ENCODE data around the gene WDR37.

The WDR37 gene

DNA sequence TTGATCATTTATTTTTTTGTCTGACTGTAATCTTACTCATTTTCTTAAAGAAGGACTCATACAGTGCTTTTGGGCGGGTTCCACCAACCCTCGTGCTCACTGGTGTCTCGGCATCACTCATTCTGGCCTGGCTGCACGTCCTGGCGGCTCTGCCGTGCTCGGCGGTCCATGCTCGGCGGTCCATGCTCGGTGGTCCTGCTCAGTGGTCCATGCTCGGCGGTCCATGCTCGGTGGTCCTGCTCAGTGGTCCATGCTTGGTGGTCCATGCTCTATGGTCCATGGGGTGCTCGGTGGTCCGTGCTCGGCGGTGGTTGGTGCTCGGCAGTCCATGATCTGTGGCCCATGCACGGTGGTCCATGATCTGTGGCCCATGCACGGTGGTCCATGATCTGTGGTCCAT, 72.5 kb downstream of the WDR37 start:
- no peak for DNase-seq (ENCODE audit: low spot score)

DNA sequence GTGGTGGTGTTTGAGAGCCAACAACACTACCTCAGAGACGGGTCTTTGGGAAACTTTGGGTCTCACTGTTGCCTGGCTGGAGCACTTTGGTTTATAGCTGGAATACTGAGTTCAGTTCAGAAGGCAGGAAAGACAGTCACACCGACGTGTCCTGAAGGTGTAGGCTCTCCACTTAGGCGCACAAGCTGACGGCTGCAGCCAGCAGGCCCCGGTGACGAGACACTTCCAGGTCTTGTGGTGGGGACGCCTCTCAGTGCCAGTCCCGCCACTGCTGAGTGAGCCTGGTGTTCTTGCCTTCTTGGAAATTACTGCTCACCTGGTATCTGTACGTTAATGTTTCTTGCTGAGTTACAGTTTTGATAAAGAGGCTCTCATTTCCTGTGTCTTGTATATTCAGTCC, 74.0 kb downstream of the WDR37 start:
- no peak for DNase-seq (ENCODE audit: low spot score)

DNA sequence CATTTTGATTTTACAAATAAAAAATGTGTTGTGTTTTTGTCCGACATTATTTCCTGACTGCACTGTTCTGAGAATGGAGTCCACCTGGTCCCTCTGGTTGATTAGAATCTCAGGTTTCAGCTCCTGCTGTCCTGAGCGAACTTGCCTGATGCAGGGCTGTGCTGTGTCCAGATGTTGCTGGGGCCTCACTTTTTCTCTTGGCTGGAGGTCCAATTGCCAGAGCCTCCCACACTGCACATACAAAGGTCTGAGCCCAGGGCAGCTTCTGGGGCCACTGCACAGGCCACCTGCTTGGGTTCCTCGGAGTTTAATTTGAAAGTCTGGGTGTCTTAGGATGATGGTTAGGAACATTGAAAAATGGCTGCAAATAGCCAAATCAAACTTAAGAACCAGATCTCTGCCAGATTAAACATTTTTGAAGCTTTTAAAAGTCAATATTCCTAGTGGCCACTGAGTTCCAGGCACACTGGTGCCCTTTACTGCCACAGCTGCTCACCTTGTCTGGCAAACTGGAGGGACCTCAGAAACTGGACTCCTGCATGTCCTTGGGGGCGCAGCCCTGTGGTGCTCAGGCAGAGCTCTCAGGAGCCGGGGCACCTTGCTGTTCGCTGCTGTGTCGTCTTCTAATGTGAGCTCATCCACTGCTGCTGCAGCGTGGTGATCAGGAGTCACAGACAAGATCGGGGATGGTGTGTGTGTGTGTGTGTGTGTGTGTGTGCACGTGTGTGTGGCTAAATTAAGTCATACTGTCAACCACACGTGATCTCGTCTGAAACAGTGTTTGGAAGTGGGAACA, 75.0 kb downstream of the WDR37 start:
- no peak for DNase-seq (ENCODE audit: low spot score)

DNA sequence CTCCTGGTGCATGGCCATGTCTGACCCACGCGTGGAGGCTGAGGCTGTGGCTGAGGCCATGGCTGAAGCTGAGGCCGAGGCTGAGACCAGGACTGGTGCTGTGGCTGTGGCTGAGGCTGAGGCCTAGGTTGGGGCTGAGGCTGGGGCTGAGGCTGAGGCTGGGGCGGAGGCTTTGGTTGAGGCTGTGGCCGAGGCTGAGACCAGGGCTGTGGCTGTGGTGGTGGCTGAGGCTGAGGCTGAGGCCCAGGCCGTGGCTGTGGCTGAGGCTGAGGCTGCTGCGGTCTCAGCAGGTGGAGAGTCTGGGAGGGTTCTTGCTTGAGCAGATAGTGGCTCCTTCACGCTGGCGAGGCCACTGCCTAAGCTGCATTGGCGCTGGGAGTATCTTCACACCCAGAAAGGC, 76.4 kb downstream of the WDR37 start:
- no peak for DNase-seq (ENCODE audit: low spot score)

DNA sequence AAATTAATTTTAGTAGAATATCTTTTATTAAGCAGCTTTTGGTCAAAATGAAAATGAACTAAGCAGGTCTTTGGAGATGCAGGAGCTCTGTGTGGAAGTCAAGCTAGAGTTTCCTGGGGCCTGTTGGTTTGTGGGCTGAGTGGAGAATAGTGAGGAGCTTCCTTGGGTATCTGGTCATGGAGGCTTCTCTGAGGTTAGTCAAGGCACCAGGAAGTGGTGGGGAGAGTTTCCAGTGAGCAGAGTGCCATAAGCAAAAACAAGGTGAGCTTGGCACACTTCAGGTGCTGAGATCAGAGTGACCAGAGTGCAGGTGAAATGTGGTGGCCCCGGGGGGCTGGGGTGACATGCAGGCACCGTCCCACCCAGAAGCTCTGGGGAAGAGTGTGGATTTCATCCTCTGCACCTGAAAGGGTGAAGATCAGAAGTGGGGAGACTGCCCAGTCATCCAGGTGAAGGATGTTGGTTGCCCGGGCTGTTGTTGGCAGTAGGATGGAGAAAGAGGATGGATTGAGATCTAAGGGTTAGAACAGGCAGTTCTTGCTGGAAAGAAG, 77.4 kb downstream of the WDR37 start:
- no peak for DNase-seq (ENCODE audit: low spot score)

DNA sequence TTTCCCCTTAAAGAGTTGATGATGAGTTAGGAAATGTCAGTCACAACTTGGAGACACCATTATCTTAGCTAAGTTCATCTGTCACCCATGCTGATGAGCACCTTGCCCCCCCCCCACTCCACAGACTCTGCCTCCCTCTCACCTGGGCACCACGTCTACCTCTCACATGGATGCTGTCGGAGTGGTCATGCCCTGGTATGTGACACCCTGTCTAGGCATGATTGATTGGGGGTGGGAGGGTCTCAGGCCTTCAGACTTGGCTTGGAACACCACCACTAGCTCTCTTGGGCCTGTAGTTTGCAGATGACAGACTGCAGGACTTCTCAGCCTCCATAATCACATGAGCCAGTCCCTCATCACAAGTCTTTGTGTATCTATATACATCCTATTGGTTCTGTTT, 78.0 kb downstream of the WDR37 start:
- DNase-seq (ENCODE audit: low spot score) = no peak

DNA sequence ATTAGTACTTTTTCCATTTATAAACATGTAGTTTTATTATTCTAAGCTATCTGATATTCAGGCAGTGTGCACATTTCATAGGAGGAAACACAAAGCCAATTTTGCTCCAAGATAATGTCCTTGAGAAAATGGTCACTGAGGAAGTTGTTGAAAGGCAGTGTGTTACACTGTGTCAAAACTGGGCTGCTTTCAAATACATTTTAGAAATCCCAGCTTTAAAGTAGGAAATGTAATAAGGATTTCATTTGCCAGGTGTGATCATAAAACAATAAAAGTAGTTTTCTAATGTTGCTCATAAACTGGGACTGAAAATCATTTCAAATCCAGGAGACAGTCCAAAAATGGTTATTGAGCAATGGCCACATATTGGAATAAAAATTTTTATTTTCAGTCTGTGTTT, 80.1 kb downstream of the WDR37 start:
- no peak for DNase-seq (ENCODE audit: low spot score)

DNA sequence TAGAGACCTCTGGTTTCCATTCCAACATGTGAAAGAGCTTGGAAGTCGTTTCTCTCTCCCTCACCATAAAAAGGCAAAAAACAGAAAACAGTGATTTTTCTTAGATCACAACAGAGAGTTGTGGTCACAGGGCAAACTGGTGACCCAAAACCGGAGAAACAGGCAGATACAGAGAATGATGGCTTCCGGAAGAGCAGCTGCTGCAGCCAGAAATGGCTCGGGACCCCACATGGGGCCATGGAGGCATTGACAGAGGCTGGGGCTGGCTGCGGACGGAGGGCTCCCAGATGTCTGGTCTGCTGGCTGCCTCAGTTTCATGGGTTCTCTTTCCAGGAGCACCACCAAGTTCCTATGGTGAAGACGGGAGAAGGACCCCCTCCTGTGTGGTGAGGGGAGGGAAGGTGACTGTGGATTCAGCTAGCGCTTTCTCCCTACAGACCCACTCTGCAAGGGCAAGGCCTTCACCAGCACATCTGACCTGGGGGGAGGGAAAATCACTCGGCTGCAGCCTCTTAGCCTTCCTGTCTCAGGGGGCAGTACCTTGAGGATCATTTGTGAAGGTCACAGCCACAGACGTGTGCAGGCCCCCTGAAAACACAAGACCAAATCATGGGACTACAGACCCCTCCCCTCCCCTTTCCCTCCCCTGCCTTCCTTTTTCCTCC, 81.4 kb downstream of the WDR37 start:
- DNase-seq (ENCODE audit: low spot score) = no peak

DNA sequence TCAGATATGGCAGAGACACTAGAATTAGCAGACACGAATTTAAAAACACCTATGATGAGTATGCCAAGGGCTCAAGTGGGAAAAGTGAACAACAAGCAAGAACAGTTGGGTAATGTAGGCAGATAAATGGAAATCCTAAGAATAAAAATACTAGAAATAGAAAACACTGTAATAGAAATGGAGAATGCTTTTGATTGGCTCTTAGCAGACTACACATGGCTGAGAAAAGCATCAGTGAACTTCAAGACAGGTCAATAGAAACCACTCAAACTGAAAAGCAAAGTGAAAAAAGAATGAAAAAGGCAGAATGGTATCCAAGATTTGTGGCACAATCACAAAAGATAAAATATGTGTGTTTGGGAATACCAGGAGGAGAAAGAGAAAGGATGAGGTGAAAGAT, 82.3 kb downstream of the WDR37 start:
- DNase-seq (ENCODE audit: low spot score) = no peak

DNA sequence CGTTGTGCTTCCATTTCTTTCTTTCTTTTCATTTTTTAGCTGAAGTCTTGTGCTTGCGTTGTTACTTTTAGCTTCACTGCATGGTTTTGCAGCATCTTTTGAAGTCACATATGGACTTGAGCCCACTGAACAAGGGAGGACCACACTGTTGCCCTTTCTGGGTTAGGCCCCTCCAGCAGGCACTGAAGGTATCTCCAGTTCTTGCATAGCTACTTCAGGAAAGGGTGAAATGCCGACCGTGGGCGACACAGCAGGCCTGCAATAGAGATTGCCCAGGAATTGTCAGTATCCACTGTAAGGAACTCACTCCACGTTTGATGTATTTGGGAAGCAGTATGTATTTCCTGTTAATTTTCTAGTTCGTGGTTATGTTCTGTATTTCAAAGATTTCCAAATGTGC, 85.1 kb downstream of the WDR37 start:
- DNase-seq (ENCODE audit: low spot score) = no peak

DNA sequence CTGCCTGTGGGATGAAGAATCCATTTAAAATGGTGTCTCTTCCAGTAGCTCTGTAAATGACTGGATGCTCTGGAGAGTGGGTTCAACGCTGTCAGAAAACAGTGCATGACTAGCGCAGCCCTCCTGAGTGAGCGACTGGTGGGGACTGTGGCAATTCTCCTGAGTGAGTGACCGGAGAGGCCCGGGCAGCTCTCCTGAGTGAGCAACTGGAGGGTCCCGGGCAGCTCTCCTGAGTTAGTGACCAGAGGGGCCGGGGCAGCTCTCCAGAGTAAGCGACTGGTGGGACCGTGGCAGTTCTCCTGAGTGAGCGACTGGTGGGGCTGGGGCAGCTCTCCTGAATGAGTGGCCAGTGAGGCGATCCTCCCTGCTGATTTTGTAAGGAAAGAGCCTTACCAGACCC, 85.5 kb downstream of the WDR37 start:
- DNase-seq (ENCODE audit: low spot score) = no peak

DNA sequence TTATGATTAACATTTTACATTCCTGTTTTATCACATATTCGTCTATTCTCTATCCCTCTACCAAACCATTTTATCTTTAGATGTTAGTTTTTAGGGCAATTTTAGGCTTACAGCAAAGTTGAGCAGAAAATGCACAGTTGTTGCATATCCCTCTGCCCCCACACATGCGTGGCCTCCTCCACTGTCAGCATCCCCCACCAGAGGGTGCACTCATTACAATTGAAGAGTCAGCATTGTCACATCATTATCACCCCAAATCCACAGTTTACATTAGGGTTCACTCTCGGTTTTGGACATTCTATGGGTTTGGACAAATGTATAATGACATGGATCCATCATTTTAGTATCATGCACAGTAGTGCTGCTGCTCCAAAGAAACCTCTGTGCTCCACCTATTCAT, 86.4 kb downstream of the WDR37 start:
- no peak for DNase-seq (ENCODE audit: low spot score)

DNA sequence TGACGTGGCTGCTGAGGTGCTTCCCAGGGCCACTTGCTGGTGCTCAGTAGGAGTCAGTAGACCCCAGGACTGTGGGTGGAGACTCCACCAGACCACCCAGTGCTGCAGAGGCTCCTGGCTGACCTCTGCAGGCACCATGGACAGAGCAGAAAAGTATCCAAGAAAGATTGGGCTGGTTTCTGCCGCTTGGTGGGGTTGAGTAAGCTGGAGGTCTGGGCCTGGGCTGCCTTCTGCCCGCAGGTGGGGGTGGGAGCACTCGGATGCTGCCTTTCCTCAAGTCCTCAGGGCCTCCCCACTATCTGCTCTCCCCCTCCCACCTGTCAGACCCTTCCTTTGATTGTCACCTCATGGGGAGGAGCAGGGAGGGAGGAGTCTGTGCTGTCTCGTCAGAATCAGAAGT, 91.6 kb downstream of the WDR37 start:
- DNase-seq (ENCODE audit: low spot score) = no peak

DNA sequence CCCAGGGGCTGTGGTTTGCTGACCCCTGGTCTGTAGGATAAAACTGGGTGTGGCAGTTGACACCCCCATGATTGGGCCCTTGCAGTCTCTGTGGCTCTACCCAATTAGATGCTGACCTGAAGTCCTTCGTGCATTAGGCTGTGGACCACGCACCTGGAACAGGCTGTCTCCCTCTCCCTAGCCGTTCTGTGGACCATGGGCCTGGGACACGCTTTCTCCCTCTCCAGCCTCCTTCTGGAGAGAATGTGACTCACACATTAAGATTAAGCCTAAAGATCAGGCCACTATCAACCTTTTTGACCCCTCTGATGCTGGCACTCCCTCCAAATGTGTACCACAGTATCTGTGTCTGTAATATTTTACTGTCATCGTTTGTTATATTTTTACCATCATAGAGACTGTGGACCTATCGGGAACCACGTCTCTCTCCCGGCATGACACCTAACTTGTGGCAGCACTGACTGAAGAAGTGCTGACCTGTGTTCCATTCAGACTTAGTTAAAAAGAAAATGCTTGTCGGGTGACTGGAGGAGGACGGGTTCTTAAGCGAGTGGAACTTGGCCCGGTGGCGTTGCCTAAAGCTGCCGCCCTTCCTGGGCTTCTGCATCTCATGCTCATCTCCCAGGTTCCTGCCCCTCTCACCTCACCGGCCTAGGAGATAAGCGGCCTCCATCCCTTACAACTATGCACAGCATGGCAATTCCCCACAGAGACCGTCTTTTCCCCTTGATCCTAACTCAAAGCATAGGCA, 92.8 kb downstream of the WDR37 start:
- no peak for DNase-seq (ENCODE audit: low spot score)

DNA sequence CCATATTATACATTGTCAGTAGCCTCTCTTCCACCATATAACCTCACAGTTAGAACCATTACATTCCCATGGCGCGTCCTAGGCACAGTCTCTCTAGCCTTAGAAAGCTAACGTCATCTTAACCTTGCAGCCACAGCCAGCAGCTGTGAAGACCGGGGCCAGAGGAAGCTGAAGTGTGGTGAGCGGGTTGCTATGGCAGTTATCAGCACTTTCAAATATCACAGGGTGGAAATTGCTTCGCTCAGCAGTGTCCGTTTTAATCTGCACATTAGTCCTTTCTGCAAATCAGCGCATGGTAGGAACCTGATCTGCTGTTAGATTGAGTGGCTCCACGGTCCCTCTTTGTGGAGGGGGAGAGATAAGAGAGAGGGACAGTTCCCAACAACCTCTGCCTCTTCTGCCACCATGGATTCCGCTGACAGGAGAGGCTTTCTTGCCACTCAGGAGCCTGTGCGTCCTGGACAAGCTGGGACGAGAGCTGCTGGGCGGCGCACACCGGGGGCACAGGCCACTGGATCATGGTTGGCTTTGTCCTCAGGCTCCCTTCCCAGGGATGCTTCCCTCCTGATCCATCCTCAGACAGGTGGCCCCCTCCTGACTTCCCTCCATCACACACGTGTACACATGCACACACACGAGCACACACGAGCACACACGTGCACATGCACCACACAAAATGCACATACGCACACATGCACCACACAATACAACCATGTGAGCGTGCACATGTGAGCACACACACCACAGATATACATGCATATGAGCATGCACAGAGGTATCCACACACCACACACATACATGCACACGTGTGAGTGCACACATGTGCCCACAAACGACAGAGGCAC, 93.8 kb downstream of the WDR37 start:
- no peak for DNase-seq (ENCODE audit: low spot score)

DNA sequence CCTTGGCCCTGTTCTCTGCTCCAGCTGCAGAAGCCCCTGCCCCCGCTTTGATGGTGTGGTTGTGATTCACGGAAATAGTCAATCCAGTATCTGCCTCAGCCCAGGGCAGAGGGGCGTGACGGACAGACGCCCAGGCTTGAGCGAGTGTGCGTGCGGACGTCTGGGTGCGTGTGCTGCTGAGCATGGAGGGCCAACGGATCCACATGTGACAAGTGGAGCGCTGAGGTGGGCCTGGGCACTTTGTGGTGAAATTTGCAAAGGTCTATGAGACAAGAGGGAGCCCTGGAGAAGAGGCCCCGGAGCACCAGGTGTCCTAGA, 94.4 kb downstream of the WDR37 start:
- DNase-seq (ENCODE audit: low spot score) = no peak

DNA sequence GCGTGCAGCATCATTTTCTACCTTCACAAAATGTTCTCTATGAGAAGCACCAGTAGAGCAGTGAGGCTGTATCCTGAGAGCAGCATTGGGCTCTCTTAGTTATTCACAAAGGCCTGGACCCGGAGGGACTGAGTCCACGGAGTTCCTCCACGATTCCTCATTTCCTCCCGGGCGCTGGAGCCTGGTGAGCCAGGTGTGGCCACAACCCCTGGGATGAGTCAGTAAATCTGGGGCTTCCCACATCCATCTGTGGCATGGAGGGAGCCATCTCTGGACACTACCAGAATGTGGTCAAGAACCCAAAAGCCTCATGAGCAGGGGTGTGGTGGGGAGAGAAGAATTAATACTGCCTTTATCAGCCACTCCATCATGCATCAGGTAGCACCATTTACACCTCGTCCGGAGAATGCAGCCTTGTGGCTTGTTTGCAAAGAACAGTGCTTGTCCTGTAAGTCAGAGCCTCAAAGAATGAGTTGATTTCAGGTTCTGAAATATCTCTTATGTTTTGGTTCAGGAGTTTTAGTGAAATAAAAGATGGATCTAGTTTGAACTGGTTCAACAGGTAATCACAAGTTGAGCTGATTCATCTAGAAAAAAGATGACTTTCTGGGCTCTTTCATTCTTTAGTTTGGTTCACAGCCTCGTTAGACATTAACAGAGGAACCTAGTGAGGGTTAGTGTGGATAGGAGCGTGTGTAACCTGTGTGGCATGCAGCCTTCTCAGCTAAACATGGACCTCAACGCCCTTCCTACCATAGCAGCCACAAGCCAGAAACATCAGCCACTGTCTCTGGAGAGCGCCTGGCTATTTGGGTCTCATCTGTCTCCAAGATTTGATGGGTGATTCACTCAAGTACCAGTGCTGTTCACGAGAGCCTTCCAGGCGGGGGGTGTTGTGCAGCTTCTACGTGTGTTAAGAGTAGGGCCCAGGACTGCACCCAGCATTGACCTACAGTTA, 95.2 kb downstream of the WDR37 start:
- DNase-seq (ENCODE audit: low spot score) = no peak

DNA sequence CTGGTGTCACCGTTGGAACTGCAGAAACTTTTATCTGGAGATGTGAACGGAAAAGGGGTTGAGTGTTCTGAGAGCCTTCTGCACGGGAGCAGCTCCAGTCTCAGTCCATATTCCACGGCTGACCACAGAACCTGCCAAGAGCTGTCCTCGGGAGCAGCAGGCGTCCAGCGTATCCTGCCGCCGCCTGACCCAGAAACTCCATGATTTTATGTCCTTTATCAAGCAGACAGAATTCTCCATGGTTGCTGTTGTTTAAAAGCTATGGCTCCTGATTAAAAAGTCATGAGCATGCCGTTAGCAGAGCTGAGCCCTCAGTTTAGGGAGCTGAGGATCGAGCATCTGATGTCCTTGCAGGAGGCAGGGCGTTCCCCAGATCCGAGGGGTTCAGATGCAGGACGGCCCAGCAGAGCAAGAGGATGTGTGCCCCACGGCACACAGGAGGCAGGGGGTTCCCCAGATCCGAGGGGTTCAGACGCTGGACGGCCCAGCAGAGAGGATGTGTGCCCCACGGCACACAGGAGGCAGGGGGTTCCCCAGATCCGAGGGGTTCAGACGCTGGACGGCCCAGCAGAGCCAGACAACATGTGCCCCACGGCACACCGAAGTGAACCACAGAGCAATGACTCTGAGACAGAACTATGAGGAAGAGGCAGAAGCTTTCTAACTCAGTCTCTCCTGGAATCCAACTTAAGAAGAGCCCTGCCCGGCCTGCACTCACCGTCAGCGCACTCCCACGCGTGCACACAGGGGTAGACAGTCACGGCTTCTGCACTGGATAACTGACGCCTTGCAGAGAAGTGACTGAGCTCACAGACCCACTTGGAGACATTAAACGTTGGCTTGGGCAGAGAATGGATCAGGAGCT, 96.4 kb downstream of the WDR37 start:
- no peak for DNase-seq (ENCODE audit: low spot score)

DNA sequence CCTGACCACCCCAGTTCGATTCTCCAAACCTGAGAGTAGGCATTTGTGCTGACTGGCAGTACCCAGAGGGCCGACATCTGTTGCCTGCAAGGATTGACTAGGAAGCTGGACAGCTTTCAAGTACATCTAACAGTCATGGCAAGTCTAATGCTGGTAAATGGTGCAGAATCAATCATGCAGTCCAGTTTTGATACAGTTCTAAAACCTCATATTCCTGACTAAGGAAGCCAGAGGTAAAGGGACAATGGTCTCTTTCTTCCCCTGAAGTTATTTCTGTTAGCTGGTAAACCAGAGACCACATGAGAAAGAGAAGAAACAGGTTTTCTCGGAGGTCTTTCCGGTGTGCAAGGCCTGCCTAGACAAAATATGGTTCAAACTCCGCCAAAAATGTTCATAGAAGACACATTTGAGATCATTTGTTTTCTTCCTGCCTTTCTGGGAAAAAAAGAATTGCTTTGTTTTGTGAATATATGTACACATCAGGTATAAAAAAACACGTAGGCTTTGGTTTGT, 97.1 kb downstream of the WDR37 start:
- no peak for DNase-seq (ENCODE audit: low spot score)

All from HuH-7.5 (cell line).